HL-60 (cell line): ENCODE data around the gene CASP8.

Source experiments
- DNase-seq, 2 experiments: peaks; one replicate each; pipeline ENCODE4 v3.0.0-alpha.2; 2010 to 2020; ENCODE audit warnings: low read depth in 1 of 2, low spot score in 1 of 2
- H3K27ac ChIP-seq: fragments of 250-450 bp; sonication (Bioruptor Pico); replicated peaks from 2 replicates; pipeline ENCODE4 v1.5.1; 2020; ENCODE audit warnings: mild to moderate bottlenecking, moderate library complexity
- H3K27me3 ChIP-seq: fragments of 250-450 bp; sonication (Bioruptor Pico); 2 replicates; pipeline ENCODE4 v1.5.1; 2021; ENCODE audit warnings: mild to moderate bottlenecking, moderate library complexity; ENCODE audit not compliant: insufficient read depth, poor library complexity, severe bottlenecking
- H3K4me3 ChIP-seq: replicated peaks from 2 replicates; pipeline ENCODE4 v1.5.1; 2011; ENCODE audit warnings: mild to moderate bottlenecking, control low read depth, low read length; ENCODE audit not compliant: insufficient read depth
- CTCF ChIP-seq: IDR thresholded peaks from one replicate; pipeline ENCODE4 v1.5.1; 2011; ENCODE audit warnings: low read length, control low read depth, inconsistent platforms; ENCODE audit not compliant: insufficient read depth
- GABPA ChIP-seq: IDR thresholded peaks from 2 replicates; pipeline ENCODE4 v1.6.1; 2012; ENCODE audit warnings: low read depth
- POLR2AphosphoS5 ChIP-seq: IDR thresholded peaks from 2 replicates; pipeline ENCODE4 v1.6.1; 2012; ENCODE audit warnings: low read depth
- REST ChIP-seq: IDR thresholded peaks from 2 replicates; pipeline ENCODE4 v1.6.1; 2012; ENCODE audit warnings: low read depth; ENCODE audit not compliant: insufficient replicate concordance
- SPI1 ChIP-seq: IDR thresholded peaks from 2 replicates; pipeline ENCODE4 v1.6.1; 2012; ENCODE audit warnings: low read depth, mild to moderate bottlenecking, borderline replicate concordance

Gene CASP8

GRCh38 chr2:201320701-201321100 lies 60.4 kb downstream of the CASP8 start:
- TF ChIP-seq GABPA, result no peak
- TF ChIP-seq POLR2AphosphoS5, result no peak
- TF ChIP-seq REST, result no peak
- no peak for TF ChIP-seq SPI1
- TF ChIP-seq CTCF, result no peak
- DNase-seq, result no peak
- Histone ChIP-seq H3K4me3 (no peak overlapping the region), H3K27me3 (no peaks in the 10 kb centered on the region), H3K27ac (no peak overlapping the region)

GRCh38 chr2:201322772-201323171 lies 62.4 kb downstream of the CASP8 start:
- TF ChIP-seq REST (no peak), GABPA (no peak), CTCF (no peak), POLR2AphosphoS5 (no peak), SPI1 (no peak)
- Histone ChIP-seq H3K27me3 (no peaks in the 10 kb centered on the region), H3K4me3 (no peak overlapping the region), H3K27ac (no peak overlapping the region)
- DNase-seq, result no peak

GRCh38 chr2:201327678-201328077 lies 67.3 kb downstream of the CASP8 start:
- TF ChIP-seq REST, result no peak
- TF ChIP-seq CTCF, result no peak
- no peak for TF ChIP-seq POLR2AphosphoS5
- TF ChIP-seq SPI1, result no peak
- no peak for TF ChIP-seq GABPA
- DNase-seq, result no peak
- Histone ChIP-seq H3K27me3 (no peaks in the 10 kb centered on the region), H3K4me3 (no peak overlapping the region), H3K27ac (no peak overlapping the region)
